ENCODE data around the gene CREBRF. TPM values are rescaled to one million over a fixed set of nuclear protein-coding genes. Genes with fewer than 3 reads are reported as not detected.
A peak's percentile ranks its signal among the peaks of the same experiment; 100 is the strongest.
"Not testable (repeated sequence)": the region's sequence is repeated elsewhere in the genome, so short reads cannot be mapped to it uniquely, and the experiment has no call there.

Gene CREBRF
- total RNA-seq, 2 experiments from 2014 or later, result 92.7 to 99.6 TPM

DNA sequence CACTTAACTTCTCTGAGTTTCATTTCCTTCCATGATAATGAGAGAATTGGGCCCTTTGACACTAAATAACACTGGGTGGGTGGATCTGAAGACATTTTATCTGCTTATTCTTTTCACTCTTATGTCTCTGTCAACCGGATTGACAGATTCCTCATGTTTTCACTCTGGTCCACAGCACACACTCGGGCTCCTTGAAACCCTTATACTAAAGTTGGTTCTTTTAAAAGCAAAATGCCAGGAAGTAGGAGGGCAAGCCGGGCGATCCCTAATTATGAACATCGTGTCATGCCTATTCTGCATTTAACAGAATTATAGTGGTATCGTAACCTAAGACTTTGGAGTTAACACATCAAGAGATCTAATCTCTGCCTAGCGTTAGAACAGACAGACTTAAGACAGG is 28.2 kb upstream of the CREBRF start:
- ChIA-PET CTCF (no interaction called here), POLR2A (no interaction called here)
- TF ChIP-seq CTCF (IDR thresholded peaks at IDR 0.05), result no peak
- H3K27me3 ChIP-seq (ENCODE audit: control insufficient read depth in 1 of 2, insufficient read depth in 2 of 2, low read length in 2 of 2), result no peaks in the 10 kb centered on the region
- Mint-ChIP-seq H3K4me1 (ENCODE audit: low read depth) (peaks cover 11% of the 10 kb centered on the region), H3K27ac (no peak overlapping the region), H3K9me3 (no peaks in the 10 kb centered on the region), H3K36me3 (ENCODE audit: low read depth) (peaks cover 21% of the 10 kb centered on the region), H3K4me3 (no peak overlapping the region), H3K27me3 (no peaks in the 10 kb centered on the region)
- H3K27ac ChIP-seq (ENCODE audit: low read depth in 1 of 2, low read length in 2 of 2), result peak overlapping the region in 1 of 2 donors; percentile 61
- H3K4me1 ChIP-seq (ENCODE audit: insufficient read depth, low read length), result peaks cover 29% of the 10 kb centered on the region
- DNase-seq (no peak), ATAC-seq (ENCODE audit: poor library complexity) (no peak)
- no peaks in the 10 kb centered on the region for H3K9me3 ChIP-seq (ENCODE audit: control insufficient read depth in 1 of 2, insufficient read depth in 1 of 2, low read length in 2 of 2)
- no peak overlapping the region for H3K4me3 ChIP-seq (ENCODE audit: low read length)
- peaks cover 14% of the 10 kb centered on the region for H3K36me3 ChIP-seq (ENCODE audit: insufficient read depth, low read length)
- intact Hi-C loops (cut with DNase I, micrococcal nuclease), result loop anchor here (5.0 kb wide), 1 partner anchor 46 kb away; the partner anchor contains the start of gene ATP6V0E1 (in 2 of the 2)

GRCh38 chr5:173028811-173029327 is 27.3 kb upstream of the CREBRF start:
- POLR2A ChIA-PET, result interaction anchor here (0.9 to 2.0 kb wide), 5 partner anchors 10 to 70 kb away, joined by 3 to 13 read pairs (median 3); partner anchors contain the start of gene RPL26L1

GRCh38 chr5:173029499-173029921 is 26.6 kb upstream of the CREBRF start:
- H3K4me1 ChIP-seq (ENCODE audit: insufficient read depth, low read length), result peaks cover 32% of the 10 kb centered on the region
- ATAC-seq (ENCODE audit: poor library complexity), result peak; percentile 79
- Mint-ChIP-seq H3K4me1 (ENCODE audit: low read depth) (peaks cover 21% of the 10 kb centered on the region), H3K36me3 (ENCODE audit: low read depth) (peaks cover 22% of the 10 kb centered on the region), H3K4me3 (no peak overlapping the region), H3K27ac (no peak overlapping the region), H3K27me3 (no peaks in the 10 kb centered on the region), H3K9me3 (no peaks in the 10 kb centered on the region)
- peak in 1 of 14 experiments; percentile 15 for DNase-seq
- ChIA-PET POLR2A (interaction anchor here (0.9 to 2.0 kb wide), 5 partner anchors 9 to 70 kb away, joined by 3 to 13 read pairs (median 3); partner anchors contain the start of gene RPL26L1), CTCF (no interaction called here)
- no peaks in the 10 kb centered on the region for H3K27me3 ChIP-seq (ENCODE audit: control insufficient read depth in 1 of 2, insufficient read depth in 2 of 2, low read length in 2 of 2)
- TF ChIP-seq CTCF (IDR thresholded peaks at IDR 0.05), result no peak
- no peak overlapping the region for H3K4me3 ChIP-seq (ENCODE audit: low read length)
- peaks cover 18% of the 10 kb centered on the region for H3K36me3 ChIP-seq (ENCODE audit: insufficient read depth, low read length)
- intact Hi-C loops (cut with DNase I, micrococcal nuclease), result loop anchor here (5.0 kb wide), 1 partner anchor 47 kb away; the partner anchor contains the start of gene ATP6V0E1 (in 2 of the 2)
- peak overlapping the region; percentile 38 to 61 for H3K27ac ChIP-seq (ENCODE audit: low read depth in 1 of 2, low read length in 2 of 2)
- no peaks in the 10 kb centered on the region for H3K9me3 ChIP-seq (ENCODE audit: control insufficient read depth in 1 of 2, insufficient read depth in 1 of 2, low read length in 2 of 2)

More at GRCh38 chr5:173028811-173029327, 27.3 kb upstream of the CREBRF start:
- intact Hi-C loops (cut with DNase I, micrococcal nuclease), result loop anchor here (5.0 kb wide), 1 partner anchor 47 kb away; the partner anchor contains the start of gene ATP6V0E1 (in 2 of the 2)
- Histone ChIP-seq H3K27me3 (ENCODE audit: control insufficient read depth in 1 of 2, insufficient read depth in 2 of 2, low read length in 2 of 2) (no peaks in the 10 kb centered on the region), H3K9me3 (ENCODE audit: control insufficient read depth in 1 of 2, insufficient read depth in 1 of 2, low read length in 2 of 2) (no peaks in the 10 kb centered on the region), H3K4me3 (ENCODE audit: low read length) (no peak overlapping the region), H3K4me1 (ENCODE audit: insufficient read depth, low read length) (peaks cover 30% of the 10 kb centered on the region), H3K27ac (ENCODE audit: low read depth in 1 of 2, low read length in 2 of 2) (peak overlapping the region; percentile 6 to 61), H3K36me3 (ENCODE audit: insufficient read depth, low read length) (peaks cover 13% of the 10 kb centered on the region)
- peaks cover 18% of the 10 kb centered on the region for H3K4me1 Mint-ChIP-seq (ENCODE audit: low read depth)
- H3K27ac Mint-ChIP-seq, result no peak overlapping the region
- CTCF ChIA-PET, result no interaction called here
- no peak for ATAC-seq (ENCODE audit: poor library complexity)
- H3K9me3 Mint-ChIP-seq, result no peaks in the 10 kb centered on the region
- DNase-seq, result no peak
- H3K27me3 Mint-ChIP-seq, result no peaks in the 10 kb centered on the region
- H3K4me3 Mint-ChIP-seq, result no peak overlapping the region
- no peak for TF ChIP-seq CTCF (IDR thresholded peaks at IDR 0.05)
- H3K36me3 Mint-ChIP-seq (ENCODE audit: low read depth), result peaks cover 20% of the 10 kb centered on the region

DNA sequence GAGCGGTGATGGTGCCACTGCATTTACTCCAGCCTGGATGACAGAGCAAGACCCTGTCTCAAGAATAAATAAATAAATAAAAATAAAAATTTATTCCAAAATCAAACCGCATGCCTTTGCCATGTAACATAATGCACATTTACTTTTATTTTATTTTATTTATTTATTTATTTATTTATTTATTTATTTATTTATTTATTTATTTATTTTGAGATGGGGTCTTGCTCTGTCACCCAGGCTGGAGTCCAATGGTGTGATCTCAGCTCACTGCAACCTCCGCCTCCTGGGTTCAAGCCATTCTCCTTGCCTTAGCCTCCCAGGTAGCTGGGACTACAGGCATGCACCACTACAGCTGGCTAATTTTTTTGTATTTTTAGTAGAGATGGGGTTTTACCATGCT is 24.1 kb upstream of the CREBRF start:
- ATAC-seq (ENCODE audit: poor library complexity); H3K9me3 ChIP-seq (ENCODE audit: control insufficient read depth in 1 of 2, insufficient read depth in 1 of 2, low read length in 2 of 2); H3K4me3 Mint-ChIP-seq; intact Hi-C loops (cut with DNase I, micrococcal nuclease); H3K27ac ChIP-seq (ENCODE audit: low read depth in 1 of 2, low read length in 2 of 2); H3K27me3 Mint-ChIP-seq; H3K9me3 Mint-ChIP-seq; CTCF ChIA-PET; DNase-seq; H3K27me3 ChIP-seq (ENCODE audit: control insufficient read depth in 1 of 2, insufficient read depth in 2 of 2, low read length in 2 of 2); H3K4me3 ChIP-seq (ENCODE audit: low read length): not testable (repeated sequence)
- POLR2A ChIA-PET, result interaction anchor here (1.0 to 1.5 kb wide), 2 partner anchors 30 to 48 kb away, joined by 3 to 4 read pairs; partner anchors contain the start of gene ATP6V0E1
- Histone ChIP-seq H3K36me3 (ENCODE audit: insufficient read depth, low read length) (peaks cover 16% of the 10 kb centered on the region), H3K4me1 (ENCODE audit: insufficient read depth, low read length) (peaks cover 42% of the 10 kb centered on the region)
- peaks cover 26% of the 10 kb centered on the region for H3K36me3 Mint-ChIP-seq (ENCODE audit: low read depth)
- H3K4me1 Mint-ChIP-seq (ENCODE audit: low read depth), result peaks cover 40% of the 10 kb centered on the region
- H3K27ac Mint-ChIP-seq, result peak overlapping the region; percentile 93

All from CD4-positive, alpha-beta T cell (primary cell).